HPDE6-E6E7 (cell line): ENCODE measurements around the gene PRKAR1A.

Experiments used
- DNase-seq: peaks from one replicate; pipeline ENCODE4 v3.0.0; 2011; ENCODE audit warnings: missing footprints; ENCODE audit errors: extremely low spot score

The PRKAR1A gene

DNA sequence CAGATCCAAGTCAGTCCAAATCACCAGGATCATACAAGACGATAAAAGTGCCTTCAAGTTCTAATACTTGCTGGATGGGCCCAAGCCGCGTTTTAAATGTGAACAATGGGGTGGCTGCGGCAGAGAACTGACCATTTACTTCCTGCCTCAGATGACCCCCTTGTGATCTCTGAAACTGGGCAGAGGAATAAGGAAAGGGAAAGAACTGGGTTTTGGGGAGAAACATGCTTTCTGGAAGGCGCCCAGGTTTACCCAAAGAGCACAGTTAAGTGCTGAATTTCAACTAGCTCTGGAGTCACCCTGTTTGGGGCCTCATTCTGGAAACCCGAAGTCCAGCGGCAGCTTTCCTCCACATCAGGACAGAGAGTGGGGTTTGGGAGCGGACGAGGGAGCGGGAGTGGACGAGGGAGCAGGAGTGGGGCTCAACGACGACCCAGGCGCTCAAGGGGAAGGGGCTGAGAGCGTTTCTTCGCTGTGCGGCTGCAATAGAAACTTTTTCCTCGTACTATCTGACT, 87.4 kb downstream of the PRKAR1A start:
- no peak for DNase-seq

DNA sequence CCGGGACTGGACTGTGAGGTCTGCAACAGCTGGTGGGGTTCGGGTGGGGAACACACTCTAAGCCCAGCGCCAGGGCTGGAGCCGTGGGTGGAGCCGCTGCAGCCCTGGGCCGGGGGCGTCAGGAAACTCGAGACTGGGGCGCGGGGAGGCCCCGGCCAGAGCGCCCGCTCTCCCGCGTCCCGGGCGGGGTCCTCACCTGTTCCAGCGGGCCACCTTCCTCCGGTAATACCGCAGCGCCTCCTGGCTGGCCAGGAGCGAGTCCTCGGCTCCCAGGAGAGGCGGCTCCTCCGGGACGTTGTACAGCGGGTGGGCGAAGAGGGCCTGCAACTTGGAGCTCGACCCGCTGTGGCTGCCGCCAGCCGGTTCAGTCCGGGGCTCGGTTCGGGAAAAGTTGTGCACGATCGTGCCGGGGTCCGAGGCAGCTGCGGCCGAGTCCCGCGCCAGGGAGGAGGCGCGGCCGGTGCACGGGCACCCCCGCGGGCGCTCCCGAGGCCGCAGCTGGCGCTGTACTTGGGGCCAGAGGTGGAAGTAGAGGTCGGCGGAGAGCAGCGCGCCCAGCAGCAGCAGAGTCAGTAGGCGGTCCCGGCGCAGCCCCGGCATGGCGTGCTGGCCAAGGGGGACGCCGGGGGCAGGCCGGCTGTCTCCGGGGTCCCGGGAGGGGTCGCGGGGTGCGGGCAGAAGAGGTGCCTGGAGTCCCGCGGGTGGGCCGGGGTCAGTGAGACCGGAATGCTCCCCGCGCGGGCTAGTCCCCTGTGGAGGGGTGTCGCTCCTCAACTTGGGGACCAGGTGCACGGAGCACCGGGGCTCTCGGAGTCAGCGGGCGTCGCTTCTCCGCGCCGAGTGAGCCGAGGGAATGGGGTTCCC, 88.1 kb downstream of the PRKAR1A start:
- DNase-seq, result no peak
